ENCODE measurements around the gene OSTC. TPM values are rescaled to one million over a fixed set of nuclear protein-coding genes. Genes with fewer than 3 reads are reported as not detected.

OSTC gene
- total and polyA plus RNA-seq, 9 of the 15 experiments (the other 6 are each of a cell fraction or from before 2014, with no cell fraction given) = 112 to 966 (median 235) TPM

GRCh38 chr4:108620101-108620932, 30.1 kb upstream of the OSTC start, which contains the start of gene RPL34 (continued):
- peak; percentile 95 for TF ChIP-seq POLR2H (tag; IDR thresholded peaks at IDR 0.05; ENCODE audit: low read depth)
- TF ChIP-seq FOXP4 (CRISPR knock-in tag; IDR thresholded peaks at IDR 0.05; ENCODE audit: borderline replicate concordance) = no peak
- TF ChIP-seq POLR2AphosphoS5 (IDR thresholded peaks at IDR 0.05; ENCODE audit: control insufficient read depth, insufficient read depth, low read depth, low read length) = peak; percentile 99
- no peak for TF ChIP-seq ZNF23 (CRISPR knock-in tag; IDR thresholded peaks at IDR 0.05)
- TF ChIP-seq SMAD2 (IDR thresholded peaks at IDR 0.05; ENCODE audit: low read depth, low read length) = no peak
- TF ChIP-seq ZNF384 (IDR thresholded peaks at IDR 0.05; ENCODE audit: low read depth, low read length) = peak; percentile 91
- TF ChIP-seq, protein P1, sequence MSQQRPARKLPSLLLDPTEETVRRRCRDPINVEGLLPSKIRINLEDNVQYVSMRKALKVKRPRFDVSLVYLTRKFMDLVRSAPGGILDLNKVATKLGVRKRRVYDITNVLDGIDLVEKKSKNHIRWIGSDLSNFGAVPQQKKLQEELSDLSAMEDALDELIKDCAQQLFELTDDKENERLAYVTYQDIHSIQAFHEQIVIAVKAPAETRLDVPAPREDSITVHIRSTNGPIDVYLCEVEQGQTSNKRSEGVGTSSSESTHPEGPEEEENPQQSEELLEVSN (IDR thresholded peaks at IDR 0.05; ENCODE audit: borderline replicate concordance in 1 of 2, extremely low read depth in 1 of 2, insufficient read depth in 1 of 2, insufficient read length in 1 of 2, low read depth in 1 of 2, low read length in 1 of 2, poor library complexity in 1 of 2, severe bottlenecking in 1 of 2) = peak; percentile 11 to 52
- peak; percentile 36 for TF ChIP-seq C11orf30 (IDR thresholded peaks at IDR 0.05; ENCODE audit: low read depth)
- TF ChIP-seq, protein P2, sequence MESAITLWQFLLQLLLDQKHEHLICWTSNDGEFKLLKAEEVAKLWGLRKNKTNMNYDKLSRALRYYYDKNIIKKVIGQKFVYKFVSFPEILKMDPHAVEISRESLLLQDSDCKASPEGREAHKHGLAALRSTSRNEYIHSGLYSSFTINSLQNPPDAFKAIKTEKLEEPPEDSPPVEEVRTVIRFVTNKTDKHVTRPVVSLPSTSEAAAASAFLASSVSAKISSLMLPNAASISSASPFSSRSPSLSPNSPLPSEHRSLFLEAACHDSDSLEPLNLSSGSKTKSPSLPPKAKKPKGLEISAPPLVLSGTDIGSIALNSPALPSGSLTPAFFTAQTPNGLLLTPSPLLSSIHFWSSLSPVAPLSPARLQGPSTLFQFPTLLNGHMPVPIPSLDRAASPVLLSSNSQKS (CRISPR knock-in tag; IDR thresholded peaks at IDR 0.05) = no peak
- TF ChIP-seq TARDBP (IDR thresholded peaks at IDR 0.05) = no peak
- peak; percentile 87 for TF ChIP-seq NFRKB (IDR thresholded peaks at IDR 0.05; ENCODE audit: low read depth)
- TF ChIP-seq ZNF184 (CRISPR knock-in tag; IDR thresholded peaks at IDR 0.05) = no peak
- peak; percentile 95 for TF ChIP-seq EGR1 (conservative IDR thresholded peaks at IDR 0.05)
- peak; percentile 24; the same call in 1 of the 2 replicates for TF ChIP-seq STAT5A (IDR thresholded peaks at IDR 0.05; ENCODE audit: borderline replicate concordance, low read length)
- TF ChIP-seq HDAC6 (IDR thresholded peaks at IDR 0.05; ENCODE audit: low read depth, low read length) = no peak
- no peak for TF ChIP-seq ZNF146 (CRISPR knock-in tag; IDR thresholded peaks at IDR 0.05; ENCODE audit: unreplicated experiment)
- TF ChIP-seq, protein P3, sequence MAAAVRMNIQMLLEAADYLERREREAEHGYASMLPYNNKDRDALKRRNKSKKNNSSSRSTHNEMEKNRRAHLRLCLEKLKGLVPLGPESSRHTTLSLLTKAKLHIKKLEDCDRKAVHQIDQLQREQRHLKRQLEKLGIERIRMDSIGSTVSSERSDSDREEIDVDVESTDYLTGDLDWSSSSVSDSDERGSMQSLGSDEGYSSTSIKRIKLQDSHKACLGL (CRISPR knock-in tag; IDR thresholded peaks at IDR 0.05; ENCODE audit: borderline replicate concordance, poor library complexity, severe bottlenecking) = no peak
- TF ChIP-seq FOXA3 (CRISPR knock-in tag; conservative IDR thresholded peaks at IDR 0.05 in 1 of 2, IDR thresholded peaks at IDR 0.05 in 1 of 2) = 0 out of 4 replicates have a peak, but pooled peaks of 1 of the 2 experiments have one; percentile 59
- TF ChIP-seq SREBF2 (CRISPR knock-in tag; IDR thresholded peaks at IDR 0.05) = no peak
- peak in 1 of 2 experiments; percentile 50; a peak in 1 of 4 replicates for TF ChIP-seq MLLT1 (IDR thresholded peaks at IDR 0.05)
